Activated CD8-positive, alpha-beta memory T cell treated with anti-CD3 and anti-CD28 coated beads for 48 hours (primary cell): ENCODE data around the gene KISS1R.
A peak's percentile ranks its signal among the peaks of the same experiment; 100 is the strongest.

ENCODE experiments used
- DNase-seq, 3 experiments: peaks; one replicate each; pipeline ENCODE4 v3.0.0-alpha.2; 2020; ENCODE audit warnings: low read depth in 2 of 3, low spot score in 2 of 3

The KISS1R gene

GRCh38 chr19:919199-920050 is 2.3 kb downstream of the KISS1R start:
- DNase-seq: no peak

GRCh38 chr19:920051-920864 is 3.1 kb downstream of the KISS1R start:
- DNase-seq: no peak

- no peak for DNase-seq
These were observed 7.5 kb downstream of the KISS1R start for GRCh38 chr19:924553-925086.

- no peak for DNase-seq
These were observed 8.0 kb downstream of the KISS1R start for GRCh38 chr19:925087-925525.

- peak in 1 of 3 experiments; percentile 71 for DNase-seq
These were observed 8.6 kb downstream of the KISS1R start, which contains the start of gene ARID3A for GRCh38 chr19:925526-926322. Gene ARID3A (plus strand): TSS chr19:926035. CDS start chr19:929529, 3,494 bp downstream.

- no peak for DNase-seq
These were observed 9.1 kb downstream of the KISS1R start for GRCh38 chr19:926323-926588.

GRCh38 chr19:926589-927350 is 9.6 kb downstream of the KISS1R start:
- no peak for DNase-seq

- no peak for DNase-seq
These were observed 10.2 kb downstream of the KISS1R start for GRCh38 chr19:927351-927779.

- DNase-seq: no peak
These were observed 10.8 kb downstream of the KISS1R start for GRCh38 chr19:927780-928401.

GRCh38 chr19:928471-929202 is 11.5 kb downstream of the KISS1R start:
- no peak for DNase-seq

GRCh38 chr19:929203-929890 is 12.2 kb downstream of the KISS1R start:
- DNase-seq: no peak

GRCh38 chr19:929891-930258 is 12.7 kb downstream of the KISS1R start:
- DNase-seq: no peak

- no peak for DNase-seq
These were observed 14.9 kb downstream of the KISS1R start for GRCh38 chr19:931860-932647.

- no peak for DNase-seq
These were observed 15.8 kb downstream of the KISS1R start for GRCh38 chr19:932648-933552.

GRCh38 chr19:933553-933882 is 16.4 kb downstream of the KISS1R start:
- DNase-seq: no peak

- DNase-seq: no peak
These were observed 17.2 kb downstream of the KISS1R start for GRCh38 chr19:934197-934840.
